Naive B cell (primary cell): ENCODE results near the gene GAB2. TPM values are rescaled to one million over a fixed set of nuclear protein-coding genes. Genes with fewer than 3 reads are reported as not detected.
A peak's percentile ranks its signal among the peaks of the same experiment; 100 is the strongest.
"Not testable (repeated sequence)": the region's sequence is repeated elsewhere in the genome, so short reads cannot be mapped to it uniquely, and the experiment has no call there.

Source experiments
- ATAC-seq, 2 donors: fragments of 150-1000 bp; cut with Tn5 transposase; 2 replicates each; pipeline ENCODE4 v1.10.0; 2021; ENCODE audit warnings: low read depth in 2 of 2, mild to moderate bottlenecking in 2 of 2, moderate library complexity in 2 of 2
- DNase-seq: peaks from one replicate; pipeline ENCODE4 v3.0.0; 2022
- H3K27ac Mint-ChIP-seq, 6 donors: one replicate each; pipeline ENCODE4 v1.8.0; 2020 to 2022; ENCODE audit warnings: mild to moderate bottlenecking in 6 of 6, mixed read lengths in 6 of 6, moderate library complexity in 5 of 6, inconsistent platforms in 2 of 6
- H3K27me3 Mint-ChIP-seq, 3 donors: one replicate each; pipeline ENCODE4 v1.8.0; 2021 to 2022; ENCODE audit warnings: mixed read lengths in 3 of 3, mild to moderate bottlenecking in 1 of 3
- H3K36me3 Mint-ChIP-seq, 2 donors: one replicate each; pipeline ENCODE4 v1.8.0; 2020 to 2022; ENCODE audit warnings: mixed read lengths in 2 of 2, inconsistent platforms in 1 of 2, mild to moderate bottlenecking in 1 of 2
- H3K4me1 Mint-ChIP-seq, 3 donors: one replicate each; pipeline ENCODE4 v1.8.0; 2020 to 2022; ENCODE audit warnings: mixed read lengths in 3 of 3, inconsistent platforms in 1 of 3, mild to moderate bottlenecking in 1 of 3, moderate library complexity in 1 of 3
- H3K4me3 Mint-ChIP-seq, 8 donors: one replicate each; pipeline ENCODE4 v1.8.0; 2020 to 2022; ENCODE audit warnings: mild to moderate bottlenecking in 8 of 8, mixed read lengths in 8 of 8, moderate library complexity in 8 of 8, inconsistent platforms in 2 of 8
- H3K9me3 Mint-ChIP-seq, 7 donors: one replicate each; pipeline ENCODE4 v1.8.0; 2020 to 2022; ENCODE audit warnings: mixed read lengths in 7 of 7, mild to moderate bottlenecking in 5 of 7, inconsistent platforms in 2 of 7, moderate library complexity in 1 of 7
- polyA plus RNA-seq, 6 donors: library from polyadenylated mRNA; unstranded; fragments of 300-500 nt; fragmentation: Illumina TruSeq; gene quantifications; one replicate each; pipeline ENCODE4 v1.2.3, GENCODE V29; 2021; ENCODE audit warnings: low read depth in 6 of 6

Gene GAB2, protein sequence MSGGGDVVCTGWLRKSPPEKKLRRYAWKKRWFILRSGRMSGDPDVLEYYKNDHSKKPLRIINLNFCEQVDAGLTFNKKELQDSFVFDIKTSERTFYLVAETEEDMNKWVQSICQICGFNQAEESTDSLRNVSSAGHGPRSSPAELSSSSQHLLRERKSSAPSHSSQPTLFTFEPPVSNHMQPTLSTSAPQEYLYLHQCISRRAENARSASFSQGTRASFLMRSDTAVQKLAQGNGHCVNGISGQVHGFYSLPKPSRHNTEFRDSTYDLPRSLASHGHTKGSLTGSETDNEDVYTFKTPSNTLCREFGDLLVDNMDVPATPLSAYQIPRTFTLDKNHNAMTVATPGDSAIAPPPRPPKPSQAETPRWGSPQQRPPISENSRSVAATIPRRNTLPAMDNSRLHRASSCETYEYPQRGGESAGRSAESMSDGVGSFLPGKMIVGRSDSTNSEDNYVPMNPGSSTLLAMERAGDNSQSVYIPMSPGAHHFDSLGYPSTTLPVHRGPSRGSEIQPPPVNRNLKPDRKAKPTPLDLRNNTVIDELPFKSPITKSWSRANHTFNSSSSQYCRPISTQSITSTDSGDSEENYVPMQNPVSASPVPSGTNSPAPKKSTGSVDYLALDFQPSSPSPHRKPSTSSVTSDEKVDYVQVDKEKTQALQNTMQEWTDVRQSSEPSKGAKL
- polyA plus RNA-seq: 1 to 10 TPM in 4 of 6 donors, under 1 TPM in 2; 0.71 to 4.2 (median 2.2) TPM

DNA sequence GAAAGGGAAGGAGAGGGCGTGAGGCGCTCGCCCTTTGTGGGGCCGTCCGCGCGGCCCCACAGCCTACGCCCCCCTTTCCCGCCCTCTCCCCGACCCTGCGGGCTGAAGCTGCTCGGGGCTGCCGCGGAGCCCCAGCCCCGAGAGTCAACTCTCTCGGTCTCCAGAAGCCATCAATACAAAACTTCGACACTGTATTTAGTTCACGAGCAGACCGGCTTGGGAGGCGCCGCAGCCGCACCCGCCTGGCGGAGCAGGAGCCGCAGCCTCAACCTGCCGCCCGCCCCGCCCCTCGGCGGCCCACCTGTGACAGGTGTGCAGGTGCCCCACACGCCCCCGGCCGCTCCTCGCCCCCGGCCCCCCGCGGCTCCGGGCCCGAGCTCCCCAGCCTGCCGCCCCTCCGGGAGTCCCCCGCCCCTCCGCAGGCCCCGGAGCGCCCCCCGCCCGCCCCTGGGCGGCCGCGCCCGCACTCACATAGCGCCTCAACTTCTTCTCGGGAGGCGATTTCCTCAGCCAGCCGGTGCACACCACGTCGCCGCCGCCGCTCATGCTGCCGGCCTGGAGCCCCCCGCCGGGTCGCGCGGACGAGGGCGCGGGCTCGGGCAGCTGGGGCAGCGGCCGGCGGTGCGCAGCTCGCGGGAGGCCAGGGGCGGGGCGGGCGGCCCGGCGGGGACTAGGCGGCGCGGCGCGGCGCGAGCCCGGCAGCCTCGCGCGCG, at the start of gene GAB2:
GAB2 (minus strand) TSS at position 646 of the 713 bp plus-strand sequence; CDS start at position 546, 100 bp downstream.
- no peak for DNase-seq
- H3K4me3 Mint-ChIP-seq: peak within 1 kb of the TSS; percentile 92 to 99 (median 97)
- no peaks in the 10 kb centered on the region for H3K36me3 Mint-ChIP-seq
- no peaks in the 10 kb centered on the region for H3K27me3 Mint-ChIP-seq
- ATAC-seq: peak; percentile 10 to 17
- peak within 1 kb of the TSS; percentile 82 to 100 (median 96) for H3K27ac Mint-ChIP-seq
- H3K4me1 Mint-ChIP-seq: peaks cover 54 to 71% (median 67%) of the 10 kb centered on the region in 3 donors
- no peaks in the 10 kb centered on the region for H3K9me3 Mint-ChIP-seq

DNA sequence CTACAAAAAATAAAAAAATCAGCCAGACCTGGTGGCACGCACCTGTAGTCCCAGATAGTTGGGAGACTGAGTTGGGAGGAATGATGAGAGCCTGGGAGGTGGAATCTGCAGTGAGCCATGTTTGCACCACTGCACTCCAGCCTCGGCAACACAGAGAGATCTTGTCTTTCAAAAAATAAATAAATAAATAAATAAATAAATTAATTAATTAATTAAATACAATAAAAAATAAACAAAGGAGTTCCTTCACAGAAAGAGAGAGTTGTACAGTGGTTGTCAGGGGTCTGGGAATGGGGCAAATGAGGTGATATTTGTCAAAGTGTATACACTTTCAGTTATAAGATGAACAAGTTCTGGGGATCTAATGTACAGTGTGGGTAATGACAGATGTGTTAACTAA, 49.8 kb upstream of the GAB2 start:
- ATAC-seq: no peak
- no peak for DNase-seq
- Mint-ChIP-seq H3K27me3 (no peaks in the 10 kb centered on the region), H3K4me1 (peaks cover 16 to 43% (median 24%) of the 10 kb centered on the region in 3 donors), H3K36me3 (peaks cover 8 to 18% of the 10 kb centered on the region in 2 donors), H3K27ac (peak overlapping the region in 4 of 6 donors; percentile 24 to 88 (median 63)), H3K4me3 (no peak overlapping the region), H3K9me3 (peaks cover 0 to 6% (median 0%) of the 10 kb centered on the region in 7 donors)

DNA sequence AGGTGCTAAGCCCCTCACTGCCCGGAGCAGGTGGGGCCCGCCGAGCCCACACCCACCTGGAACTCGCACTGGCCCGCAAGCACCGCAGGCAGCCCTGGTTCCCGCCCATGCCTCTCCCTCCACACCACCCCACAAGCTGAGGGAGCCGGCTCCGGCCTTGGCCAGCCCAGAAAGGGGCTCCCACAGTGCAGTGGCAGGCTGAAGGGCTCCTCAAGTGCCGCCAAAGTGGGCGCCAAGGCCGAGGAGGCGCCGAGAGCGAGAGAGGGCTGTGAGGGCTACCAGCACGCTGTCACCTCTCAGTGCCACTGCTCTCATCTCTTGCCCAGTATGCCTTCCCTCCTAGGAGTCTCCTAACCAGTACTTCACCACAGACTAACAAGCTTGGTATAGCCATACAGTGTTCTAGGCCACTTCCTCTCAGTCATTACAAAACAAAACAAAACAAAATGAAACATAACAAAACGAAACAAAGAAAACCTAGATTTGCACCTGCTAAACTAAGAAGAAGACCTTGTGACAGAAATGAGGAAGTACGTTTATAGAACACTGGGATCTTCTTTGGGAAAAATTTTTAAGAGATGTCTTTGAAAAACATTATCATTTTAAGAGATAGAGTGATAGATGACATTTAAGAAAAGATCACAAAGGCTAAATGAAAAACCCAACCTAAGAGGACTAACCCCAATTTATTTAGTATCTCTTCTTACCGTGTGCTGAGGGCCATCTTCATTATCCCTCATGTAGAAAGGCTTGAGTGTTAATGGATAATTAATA, 47.7 kb upstream of the GAB2 start:
- Mint-ChIP-seq H3K4me3 (peak overlapping the region; percentile 1 to 79 (median 41)), H3K4me1 (peaks cover 16 to 42% (median 33%) of the 10 kb centered on the region in 3 donors), H3K27ac (peak overlapping the region; percentile 93 to 98 (median 96)), H3K9me3 (no peaks in the 10 kb centered on the region), H3K36me3 (peaks cover 14 to 21% of the 10 kb centered on the region in 2 donors), H3K27me3 (no peaks in the 10 kb centered on the region)
- ATAC-seq: peak; percentile 88 to 89
- DNase-seq: peak; percentile 70

DNA sequence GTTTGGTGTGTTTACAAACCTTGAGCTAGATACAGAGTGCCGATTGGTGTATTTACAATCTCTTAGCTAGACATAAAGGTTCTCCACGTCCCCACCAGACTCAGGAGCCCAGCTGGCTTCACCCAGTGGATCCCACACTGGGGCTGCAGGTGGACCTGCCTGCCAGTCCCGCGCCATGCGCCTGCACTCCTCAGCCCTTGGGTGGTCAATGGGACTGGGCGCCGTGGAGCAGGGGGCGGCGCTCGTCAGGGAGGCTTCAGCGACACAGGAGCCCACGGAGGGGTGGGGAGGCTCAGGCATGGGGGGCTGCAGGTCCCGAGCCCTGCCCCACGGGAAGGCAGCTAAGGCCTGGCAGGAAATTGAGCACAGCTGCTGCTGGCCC, 47.2 kb upstream of the GAB2 start:
- H3K4me1 Mint-ChIP-seq: peaks cover 16 to 40% (median 36%) of the 10 kb centered on the region in 3 donors
- H3K36me3 Mint-ChIP-seq: peaks cover 20 to 25% of the 10 kb centered on the region in 2 donors
- not testable (repeated sequence) for ATAC-seq, DNase-seq, H3K9me3 Mint-ChIP-seq, H3K27me3 Mint-ChIP-seq
- H3K4me3 Mint-ChIP-seq: peak overlapping the region in 2 of 8 donors; percentile 1 to 9
- H3K27ac Mint-ChIP-seq: peak overlapping the region in 5 of 6 donors; percentile 49 to 95 (median 90)

DNA sequence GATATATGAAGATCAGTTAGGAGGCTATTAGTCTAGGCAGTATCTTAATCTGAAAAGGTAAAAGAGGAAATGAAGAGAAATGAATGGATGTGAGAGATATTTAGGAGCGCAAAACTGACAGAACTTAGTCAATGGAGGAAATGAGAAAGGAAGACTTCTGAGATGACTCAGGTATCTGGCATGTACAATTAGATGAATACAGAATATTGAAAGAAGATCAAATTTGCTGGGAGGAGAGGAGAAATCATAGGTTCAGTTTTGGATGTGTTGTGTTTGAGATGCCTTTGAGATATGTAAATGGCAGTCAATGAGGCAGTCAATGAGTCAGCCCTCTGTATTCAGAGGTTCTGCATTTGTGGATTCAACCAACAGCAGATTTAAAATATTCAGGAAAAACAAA, 42.9 kb upstream of the GAB2 start:
- Mint-ChIP-seq H3K4me3 (no peak overlapping the region), H3K27me3 (no peaks in the 10 kb centered on the region), H3K27ac (peak overlapping the region in 3 of 6 donors; percentile 21 to 90 (median 35)), H3K9me3 (peaks cover 0 to 6% (median 2%) of the 10 kb centered on the region in 7 donors), H3K4me1 (peaks cover 10 to 26% (median 23%) of the 10 kb centered on the region in 3 donors), H3K36me3 (peaks cover 26 to 32% of the 10 kb centered on the region in 2 donors)
- DNase-seq: no peak
- ATAC-seq: no peak

DNA sequence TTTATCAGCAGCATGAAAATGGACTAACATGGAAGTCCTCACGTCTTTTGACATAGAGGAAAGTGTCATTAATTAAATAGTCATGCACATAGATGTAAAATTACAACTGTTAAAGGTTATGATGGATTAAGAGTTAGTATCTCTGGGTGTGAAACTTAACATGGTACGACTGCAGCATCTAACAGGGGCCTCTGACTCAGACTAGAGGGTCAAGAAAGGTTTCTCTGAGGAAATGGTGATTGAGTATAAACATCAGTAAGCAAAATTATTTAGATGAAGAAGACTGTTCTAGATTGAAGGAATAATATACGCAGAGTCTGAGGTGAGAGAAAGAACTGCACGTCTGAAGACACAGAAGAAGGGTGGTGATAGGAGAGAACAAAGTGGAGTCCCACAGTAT, 42.1 kb upstream of the GAB2 start:
- peak overlapping the region in 5 of 6 donors; percentile 12 to 71 (median 35) for H3K27ac Mint-ChIP-seq
- H3K4me1 Mint-ChIP-seq: peaks cover 7 to 21% (median 19%) of the 10 kb centered on the region in 3 donors
- no peak overlapping the region for H3K4me3 Mint-ChIP-seq
- no peaks in the 10 kb centered on the region for H3K27me3 Mint-ChIP-seq
- ATAC-seq: no peak
- H3K9me3 Mint-ChIP-seq: peaks cover 0 to 6% (median 2%) of the 10 kb centered on the region in 7 donors
- DNase-seq: no peak
- H3K36me3 Mint-ChIP-seq: peaks cover 26 to 28% of the 10 kb centered on the region in 2 donors

DNA sequence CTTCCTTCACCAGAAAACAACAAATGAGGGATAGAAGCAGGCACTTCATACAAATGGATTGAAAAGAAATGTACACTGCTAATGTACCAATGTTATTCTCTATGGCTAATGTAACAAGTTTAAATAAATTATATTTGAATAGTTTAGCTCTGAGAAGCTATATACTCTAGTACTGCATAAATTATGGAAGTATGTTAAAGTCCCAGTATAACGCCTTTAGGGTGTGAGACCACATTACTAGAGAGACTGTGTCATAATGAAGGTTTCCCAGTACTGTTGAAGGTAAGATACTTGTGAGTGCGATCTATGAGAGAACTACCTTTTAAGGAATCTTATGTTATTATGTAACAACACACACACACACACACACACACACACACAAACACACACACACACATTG, 39.8 kb upstream of the GAB2 start:
- H3K4me3 Mint-ChIP-seq: no peak overlapping the region
- no peaks in the 10 kb centered on the region for H3K27me3 Mint-ChIP-seq
- peak overlapping the region in 1 of 6 donors; percentile 23 for H3K27ac Mint-ChIP-seq
- H3K9me3 Mint-ChIP-seq: peaks cover 0 to 6% (median 2%) of the 10 kb centered on the region in 7 donors
- ATAC-seq (no peak), DNase-seq (no peak)
- peaks cover 26 to 27% of the 10 kb centered on the region in 2 donors for H3K36me3 Mint-ChIP-seq
- peaks cover 23 to 40% (median 32%) of the 10 kb centered on the region in 3 donors for H3K4me1 Mint-ChIP-seq

DNA sequence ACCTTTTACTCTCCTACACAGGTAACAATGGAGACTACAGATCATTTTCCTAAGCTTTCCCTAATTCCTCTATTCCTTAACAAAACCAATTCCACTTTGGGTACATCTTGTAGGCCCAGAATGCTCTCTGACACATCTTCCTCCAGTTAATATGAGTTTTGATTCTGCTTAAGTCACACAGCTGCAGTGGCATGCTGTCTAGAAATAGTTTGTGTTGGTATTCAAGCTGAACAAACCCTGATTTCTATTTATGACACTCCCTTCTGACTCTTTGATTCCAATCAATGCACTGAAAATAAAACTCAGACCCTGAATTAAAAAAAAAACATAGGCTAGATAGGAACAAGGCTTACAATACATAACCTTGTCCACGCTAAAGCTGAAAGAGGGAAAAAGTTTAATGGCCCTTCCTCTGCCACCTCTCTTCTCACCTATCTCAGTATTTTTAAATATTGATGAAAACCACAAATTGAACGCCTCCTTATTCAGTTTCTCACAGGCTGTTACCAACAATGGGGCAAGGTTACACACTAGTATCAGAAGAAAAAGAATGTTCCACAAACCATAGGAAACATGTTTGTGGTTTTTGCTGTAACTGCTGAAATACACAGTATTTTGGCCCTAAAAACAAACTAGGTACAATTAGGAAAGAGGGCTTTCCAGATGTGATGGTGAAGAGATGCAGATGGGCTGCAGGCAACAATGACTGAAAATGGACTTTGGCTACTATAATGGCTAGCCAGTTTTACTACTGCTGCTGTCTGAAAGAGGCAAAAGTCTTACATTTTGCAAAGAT, 35.7 kb upstream of the GAB2 start:
- DNase-seq (no peak), ATAC-seq (no peak)
- H3K27ac Mint-ChIP-seq: peak overlapping the region; percentile 47 to 93 (median 82)
- H3K4me3 Mint-ChIP-seq: peak overlapping the region in 5 of 8 donors; percentile 1 to 60 (median 6)
- peaks cover 0 to 12% of the 10 kb centered on the region in 2 donors for H3K36me3 Mint-ChIP-seq
- peaks cover 26 to 44% (median 39%) of the 10 kb centered on the region in 3 donors for H3K4me1 Mint-ChIP-seq
- no peaks in the 10 kb centered on the region for H3K27me3 Mint-ChIP-seq
- H3K9me3 Mint-ChIP-seq: no peaks in the 10 kb centered on the region

DNA sequence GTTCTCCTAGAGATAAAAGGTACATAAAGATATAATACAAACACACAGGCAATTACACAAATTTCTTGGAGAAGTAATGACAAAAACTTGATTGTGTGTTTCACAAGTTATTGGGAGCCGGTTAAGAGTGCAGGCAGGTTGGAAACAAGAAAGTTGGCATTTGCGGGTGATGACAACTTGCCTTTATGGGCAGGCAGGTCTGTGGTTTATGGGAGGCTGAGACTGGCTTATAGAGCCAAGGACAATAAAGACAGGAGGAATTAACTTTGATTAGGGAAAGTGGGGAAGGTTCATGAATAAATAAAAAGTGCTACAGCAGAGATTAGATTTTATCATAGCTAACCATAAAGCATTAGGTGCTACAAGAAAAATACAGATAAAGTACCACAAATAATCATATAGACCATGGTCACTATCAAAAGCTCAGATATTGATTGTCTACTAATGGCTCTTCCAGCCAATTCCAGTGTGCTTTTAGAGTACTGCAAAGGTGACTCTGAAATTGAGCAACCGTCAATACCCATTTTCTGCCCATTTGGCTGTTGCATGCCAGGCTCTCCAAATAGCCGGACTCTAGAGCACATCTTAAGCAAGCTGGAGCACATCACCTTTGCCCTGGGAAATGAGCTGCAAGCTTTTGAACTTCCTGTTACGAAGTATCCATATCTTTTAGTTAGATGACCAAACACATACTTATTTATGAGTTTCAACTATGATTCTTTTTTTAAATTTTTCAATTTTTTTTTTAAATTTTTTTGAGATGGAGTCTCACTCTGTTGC, 33.9 kb upstream of the GAB2 start:
- Mint-ChIP-seq H3K36me3 (peaks cover 0 to 9% of the 10 kb centered on the region in 2 donors), H3K27ac (peak overlapping the region in 4 of 6 donors; percentile 26 to 92 (median 80)), H3K4me3 (no peak overlapping the region), H3K27me3 (no peaks in the 10 kb centered on the region), H3K9me3 (no peaks in the 10 kb centered on the region), H3K4me1 (peaks cover 26 to 41% (median 39%) of the 10 kb centered on the region in 3 donors)
- DNase-seq: no peak
- ATAC-seq: no peak

DNA sequence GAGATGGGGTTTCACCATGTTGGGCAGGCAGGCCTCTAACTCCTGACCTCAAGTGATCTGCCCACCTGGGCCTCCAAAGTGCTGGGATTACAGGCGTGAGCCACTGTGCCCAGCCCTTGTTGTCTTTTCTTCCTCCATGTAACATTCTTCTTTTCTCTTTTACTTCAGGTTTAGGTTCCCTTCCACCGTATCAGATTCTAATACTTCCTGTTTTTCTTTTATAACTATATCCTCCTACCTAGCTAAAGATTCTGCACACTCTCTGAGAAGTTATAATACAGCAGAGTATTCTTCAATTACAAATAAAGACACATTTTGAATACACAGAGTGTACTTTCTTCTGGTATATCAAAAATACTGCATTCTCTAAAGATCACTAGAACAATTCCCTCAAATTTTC, 33.2 kb upstream of the GAB2 start:
- no peaks in the 10 kb centered on the region for H3K9me3 Mint-ChIP-seq
- H3K4me3 Mint-ChIP-seq: peak overlapping the region in 5 of 8 donors; percentile 7 to 87 (median 39)
- peaks cover 26 to 41% (median 39%) of the 10 kb centered on the region in 3 donors for H3K4me1 Mint-ChIP-seq
- no peak for DNase-seq
- H3K27ac Mint-ChIP-seq: peak overlapping the region; percentile 0 to 92 (median 80)
- H3K36me3 Mint-ChIP-seq: peaks cover 0 to 9% of the 10 kb centered on the region in 2 donors
- H3K27me3 Mint-ChIP-seq: no peaks in the 10 kb centered on the region
- peak; percentile 42 to 67 for ATAC-seq

DNA sequence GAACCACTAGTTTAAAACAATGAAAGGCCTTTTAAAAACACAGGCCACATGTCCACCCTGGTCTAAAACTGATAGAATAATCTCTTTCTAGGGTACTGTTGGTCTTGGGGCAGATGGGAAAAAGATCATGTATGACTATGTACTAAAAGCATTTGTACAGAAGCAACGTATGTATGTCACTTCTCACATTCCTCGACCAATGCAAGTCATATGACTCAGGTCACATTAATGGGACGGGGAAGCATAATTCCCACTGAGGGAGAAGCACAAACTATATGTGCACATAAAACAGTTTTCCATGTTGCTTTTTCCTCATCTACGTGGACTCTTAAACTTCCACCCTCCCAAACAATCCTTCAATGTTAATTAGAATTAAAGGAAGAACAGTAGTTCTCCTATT, 32.2 kb upstream of the GAB2 start:
- no peaks in the 10 kb centered on the region for H3K27me3 Mint-ChIP-seq
- ATAC-seq: no peak
- peak overlapping the region in 3 of 6 donors; percentile 16 to 41 (median 36) for H3K27ac Mint-ChIP-seq
- peaks cover 0 to 9% of the 10 kb centered on the region in 2 donors for H3K36me3 Mint-ChIP-seq
- no peaks in the 10 kb centered on the region for H3K9me3 Mint-ChIP-seq
- no peak for DNase-seq
- peak overlapping the region in 3 of 8 donors; percentile 19 to 37 (median 34) for H3K4me3 Mint-ChIP-seq
- H3K4me1 Mint-ChIP-seq: peaks cover 26 to 41% (median 39%) of the 10 kb centered on the region in 3 donors
